Measurements from ENCODE around the gene KIF11.

GRCh38 chr10:92702301-92702916 is 109.5 kb downstream of the KIF11 start:
- TF ChIP-seq YY1 (IDR thresholded peaks at IDR 0.05; ENCODE audit: insufficient read depth, insufficient read length) (no peak), SUZ12 (IDR thresholded peaks at IDR 0.05; ENCODE audit: extremely low read depth, insufficient read depth, insufficient read length) (no peak)
